B cell (primary cell): ENCODE data around the gene BRF1. TPM values are rescaled to one million over a fixed set of nuclear protein-coding genes. Genes with fewer than 3 reads are reported as not detected.

Experiments used
- ATAC-seq: fragments of 200-7000 bp; cut with Tn5 transposase; one replicate; pipeline ENCODE4 v1.10.0; 2021; ENCODE audit warnings: low read depth, mild to moderate bottlenecking, moderate number of reproducible peaks, moderate library complexity
- CTCF ChIA-PET: fragments of 350-600 bp; sonication (Branson Sonifier 250); formaldehyde crosslinking; loops from one replicate; lab custom pipeline; 2021; ENCODE audit warnings: antibody characterized with exemption, inconsistent platforms; lab: Charles Lee
- POLR2A ChIA-PET: fragments of 350-600 bp; sonication (Branson Sonifier 250); formaldehyde crosslinking; loops from one replicate; lab custom pipeline; 2021; ENCODE audit warnings: antibody characterized with exemption; lab: Charles Lee
- DNase-seq: peaks from one replicate; pipeline ENCODE4 v3.0.0; 2013
- H2AFZ ChIP-seq: 2 replicates; pipeline ENCODE4 v1.6.1; 2012; ENCODE audit warnings: mild to moderate bottlenecking, low read depth, low read length; ENCODE audit not compliant: insufficient read depth, poor library complexity, severe bottlenecking
- H3K27ac ChIP-seq, 2 donors: 1 replicate in 1 of 2; 2 replicates in 1 of 2; pipeline ENCODE4 v1.5.1; 2012 to 2013; ENCODE audit warnings: low read length in 2 of 2, mild to moderate bottlenecking in 2 of 2, moderate library complexity in 1 of 2
- H3K27me3 ChIP-seq, 4 experiments: fragments of 200-600 bp in 1 of 4; sonication (generic) in 1 of 4; replicated peaks in 1 of 4; 1 replicate in 2 of 4; 2 replicates in 2 of 4; pipeline versions ENCODE4 v1.6.1 to v1.7.0; 2013 to 2016; ENCODE audit warnings: low read length in 3 of 4, mild to moderate bottlenecking in 2 of 4, mixed read lengths in 1 of 4, moderate library complexity in 1 of 4; ENCODE audit not compliant: insufficient read depth in 4 of 4, control insufficient read depth in 3 of 4; ENCODE audit errors: control extremely low read depth in 1 of 4
- H3K36me3 ChIP-seq, 2 experiments: replicated peaks in 1 of 2; 1 replicate in 1 of 2; 2 replicates in 1 of 2; pipeline versions ENCODE4 v1.6.1 to v1.7.1; 2013; ENCODE audit warnings: low read length in 1 of 2; ENCODE audit not compliant: insufficient read depth in 2 of 2, control insufficient read depth in 1 of 2; ENCODE audit errors: control extremely low read depth in 1 of 2, extremely low read depth in 1 of 2
- H3K4me1 ChIP-seq, 2 donors: fragments of 200-600 bp in 1 of 2; sonication (generic) in 1 of 2; 1 replicate in 1 of 2; 2 replicates in 1 of 2; pipeline versions ENCODE4 v1.5.1 to v1.6.1; 2013 to 2017; ENCODE audit warnings: low read length in 2 of 2; ENCODE audit not compliant: control insufficient read depth in 2 of 2, insufficient read depth in 2 of 2
- H3K4me2 ChIP-seq: replicated peaks from 2 replicates; pipeline ENCODE3; 2012; ENCODE audit warnings: mild to moderate bottlenecking, low read depth, low read length; ENCODE audit not compliant: poor library complexity, severe bottlenecking
- H3K4me3 ChIP-seq, 5 experiments: fragments of 200-600 bp in 1 of 5; sonication (generic) in 1 of 5; 1 replicate in 3 of 5; 2 replicates in 2 of 5; pipeline versions ENCODE4 v1.5.1 to v1.7.0; 2011 to 2016; ENCODE audit warnings: low read length in 4 of 5, mild to moderate bottlenecking in 4 of 5, low read depth in 2 of 5, control low read depth in 1 of 5, moderate library complexity in 1 of 5; ENCODE audit not compliant: insufficient read depth in 1 of 5; ENCODE audit errors: control extremely low read depth in 1 of 5, extremely low read depth in 1 of 5
- H3K79me2 ChIP-seq: fragments of 200-600 bp; sonication (generic); one replicate; pipeline ENCODE4 v1.6.0; 2016; ENCODE audit warnings: low read length; ENCODE audit not compliant: control insufficient read depth, insufficient read depth
- H3K9ac ChIP-seq: fragments of 200-600 bp; sonication (generic); 2 replicates; pipeline ENCODE4 v1.6.1; 2017; ENCODE audit warnings: mild to moderate bottlenecking, low read length, moderate library complexity
- H3K9me3 ChIP-seq, 3 donors: one replicate each; pipeline versions ENCODE4 v1.6.1 to v1.7.1; 2013; ENCODE audit warnings: low read length in 2 of 3; ENCODE audit not compliant: control insufficient read depth in 2 of 3, insufficient read depth in 1 of 3; ENCODE audit errors: control extremely low read depth in 1 of 3
- H4K20me1 ChIP-seq: 2 replicates; pipeline ENCODE4 v1.6.0; 2012; ENCODE audit warnings: mild to moderate bottlenecking, low read length; ENCODE audit not compliant: insufficient read depth, control insufficient read depth, poor library complexity, severe bottlenecking
- H3K27ac Mint-ChIP-seq: one replicate; pipeline ENCODE4 v1.8.0; 2021; ENCODE audit warnings: mixed read lengths
- H3K27me3 Mint-ChIP-seq: one replicate; pipeline ENCODE4 v1.8.0; 2021; ENCODE audit warnings: mixed read lengths
- H3K4me1 Mint-ChIP-seq: one replicate; pipeline ENCODE4 v1.8.0; 2021; ENCODE audit warnings: mixed read lengths
- H3K4me3 Mint-ChIP-seq: one replicate; pipeline ENCODE4 v1.8.0; 2021; ENCODE audit warnings: mixed read lengths
- H3K9me3 Mint-ChIP-seq: one replicate; pipeline ENCODE4 v1.8.0; 2022; ENCODE audit warnings: mixed read lengths; ENCODE audit not compliant: insufficient read depth
- EZH2 ChIP-seq: IDR thresholded peaks from 2 replicates; pipeline ENCODE4 v1.6.1; 2012; ENCODE audit warnings: borderline replicate concordance, low read depth, mild to moderate bottlenecking, moderate library complexity, low read length; ENCODE audit not compliant: insufficient read depth, poor library complexity, severe bottlenecking
- WGBS: methylation state at CpG from one replicate; pipeline ENCODE4 v1.1.5; 2013; ENCODE audit warnings: missing lambda C conversion rate; ENCODE audit not compliant: insufficient coverage; 5-methylcytosine and 5-hydroxymethylcytosine counted together
- intact Hi-C: fragments of 100-400 bp; cut with micrococcal nuclease; formaldehyde crosslinking; loops from one replicate; pipeline ENCODE4 v1.10.0; 2022
- polyA plus RNA-seq: library from polyadenylated mRNA; depleted of rRNA; stranded (reverse); fragments of >200 nt; gene quantifications from 2 replicates; pipeline ENCODE4 v1.2.3, GENCODE V29; 2012
- total RNA-seq, 2 donors: library from RNA; stranded (reverse); fragments of 120-200 nt in 1 of 2; gene quantifications; 1 replicate in 1 of 2; 2 replicates in 1 of 2; pipeline versions ENCODE4 v1.2.3 to v1.2.4, GENCODE V29; 2013 to 2022
- TF ChIP-seq, protein P1 (sequence below): fragments of 200-600 bp; IDR thresholded peaks from one replicate; pipeline ENCODE4 v1.8.0; 2022; ENCODE audit warnings: antibody characterized with exemption, mild to moderate bottlenecking

The BRF1 gene
- total and polyA plus RNA-seq, 2 donors (not counting 1 experiment from before 2014, with no cell fraction given), result 24.5 to 55.8 TPM

DNA sequence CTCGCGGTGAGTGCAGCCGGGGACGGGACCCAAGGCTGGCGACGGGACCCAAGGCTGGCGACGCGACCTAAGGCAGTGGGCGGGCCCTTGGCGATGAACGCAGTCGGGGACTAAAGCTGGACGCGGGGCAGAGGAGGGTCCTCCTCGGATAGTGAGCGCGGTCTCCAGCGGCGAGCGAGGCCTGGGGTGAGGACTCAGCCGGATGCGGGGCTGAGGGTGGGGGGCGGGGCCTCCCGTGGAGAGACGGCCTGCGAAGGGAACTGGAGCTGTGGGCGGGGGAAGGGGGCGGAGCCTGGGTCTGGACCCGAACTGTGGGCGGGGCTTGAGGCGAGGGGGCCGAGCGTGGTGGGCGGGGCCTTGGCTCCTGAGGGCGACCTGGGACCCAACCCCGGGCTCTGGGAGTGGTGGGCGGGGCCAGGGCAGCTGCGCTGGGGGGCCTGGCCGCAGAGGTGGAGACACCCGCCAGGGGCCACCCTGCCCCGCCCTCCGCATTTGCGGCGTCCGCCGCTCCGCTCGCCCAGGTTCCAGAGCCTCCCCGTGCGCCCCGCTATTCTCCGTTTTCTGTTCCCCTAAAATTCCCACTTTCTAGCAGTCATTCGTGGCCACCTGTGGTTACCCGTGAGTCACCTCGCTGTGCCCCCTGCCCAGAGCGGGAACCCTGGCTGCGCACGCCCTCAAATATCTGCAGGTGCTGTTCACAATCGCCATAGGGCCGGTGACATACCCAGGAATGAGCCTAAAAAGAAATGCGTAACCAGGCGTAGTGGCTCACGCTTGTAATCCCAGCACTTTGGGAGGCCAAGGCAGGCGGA lies 508 bp upstream of the BRF1 start:
- Histone ChIP-seq H3K4me2 (peak overlapping the region; percentile 96), H3K4me3 (peak overlapping the region in 4 of 5 experiments; percentile 63 to 78 (median 70)), H4K20me1 (peaks cover 6% of the 10 kb centered on the region), H3K9me3 (no peaks in the 10 kb centered on the region), H3K27me3 (no peaks in the 10 kb centered on the region), H3K27ac (peak overlapping the region; percentile 82 to 85), H3K4me1 (peaks cover 15 to 22% of the 10 kb centered on the region in 2 donors), H3K9ac (peak overlapping the region; percentile 73), H3K79me2 (peaks cover 31% of the 10 kb centered on the region), H2AFZ (peak overlapping the region; percentile 90), H3K36me3 (no peaks in the 10 kb centered on the region)
- H3K27me3 Mint-ChIP-seq, result no peaks in the 10 kb centered on the region
- peak; percentile 99 for DNase-seq
- peak; percentile 81 for ATAC-seq
- peak overlapping the region; percentile 92 for H3K4me3 Mint-ChIP-seq
- peak overlapping the region; percentile 96 for H3K27ac Mint-ChIP-seq
- POLR2A ChIA-PET, result interaction anchor here (0.7 to 2.5 kb wide), 11 partner anchors 9 to 1771 kb away, joined by 3 to 25 read pairs (median 4); partner anchors contain the start of genes BTBD6 and PACS2
- H3K4me1 Mint-ChIP-seq, result peaks cover 20% of the 10 kb centered on the region
- no peaks in the 10 kb centered on the region for H3K9me3 Mint-ChIP-seq
- CTCF ChIA-PET, result interaction anchor here (0.6 to 2.5 kb wide), 8 partner anchors 13 to 189 kb away, joined by 3 to 12 read pairs (median 5); partner anchors contain the start of genes BTBD6 and PACS2
- intact Hi-C loops, result loop anchor here (1.0 to 5.0 kb wide), 7 partner anchors 13 to 549 kb away; partner anchors contain the start of genes CLBA1, PACS2, SIVA1 and TEX22
- 7% methylated on average over 65 of the region's 65 CpGs for WGBS
- TF ChIP-seq, protein P1, sequence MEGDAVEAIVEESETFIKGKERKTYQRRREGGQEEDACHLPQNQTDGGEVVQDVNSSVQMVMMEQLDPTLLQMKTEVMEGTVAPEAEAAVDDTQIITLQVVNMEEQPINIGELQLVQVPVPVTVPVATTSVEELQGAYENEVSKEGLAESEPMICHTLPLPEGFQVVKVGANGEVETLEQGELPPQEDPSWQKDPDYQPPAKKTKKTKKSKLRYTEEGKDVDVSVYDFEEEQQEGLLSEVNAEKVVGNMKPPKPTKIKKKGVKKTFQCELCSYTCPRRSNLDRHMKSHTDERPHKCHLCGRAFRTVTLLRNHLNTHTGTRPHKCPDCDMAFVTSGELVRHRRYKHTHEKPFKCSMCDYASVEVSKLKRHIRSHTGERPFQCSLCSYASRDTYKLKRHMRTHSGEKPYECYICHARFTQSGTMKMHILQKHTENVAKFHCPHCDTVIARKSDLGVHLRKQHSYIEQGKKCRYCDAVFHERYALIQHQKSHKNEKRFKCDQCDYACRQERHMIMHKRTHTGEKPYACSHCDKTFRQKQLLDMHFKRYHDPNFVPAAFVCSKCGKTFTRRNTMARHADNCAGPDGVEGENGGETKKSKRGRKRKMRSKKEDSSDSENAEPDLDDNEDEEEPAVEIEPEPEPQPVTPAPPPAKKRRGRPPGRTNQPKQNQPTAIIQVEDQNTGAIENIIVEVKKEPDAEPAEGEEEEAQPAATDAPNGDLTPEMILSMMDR, result no peak
- TF ChIP-seq EZH2, result no peak
